Myocyte (in vitro differentiated cells): Measurements from ENCODE around the gene IL16. TPM values are rescaled to one million over a fixed set of nuclear protein-coding genes. Genes with fewer than 3 reads are reported as not detected.
"Not testable (repeated sequence)": the region's sequence is repeated elsewhere in the genome, so short reads cannot be mapped to it uniquely, and the experiment has no call there.

Experiments used
- DNase-seq: peaks from one replicate; pipeline ENCODE4 v3.0.0-alpha.2; 2012; ENCODE audit warnings: low read depth
- total RNA-seq: library from RNA; depleted of rRNA; stranded (reverse); fragments of >200 nt; gene quantifications from 2 replicates; pipeline ENCODE4 v1.2.3, GENCODE V29; 2014

The IL16 gene
- total RNA-seq, 1 donor from 2014 or later = 0.32 TPM

DNA sequence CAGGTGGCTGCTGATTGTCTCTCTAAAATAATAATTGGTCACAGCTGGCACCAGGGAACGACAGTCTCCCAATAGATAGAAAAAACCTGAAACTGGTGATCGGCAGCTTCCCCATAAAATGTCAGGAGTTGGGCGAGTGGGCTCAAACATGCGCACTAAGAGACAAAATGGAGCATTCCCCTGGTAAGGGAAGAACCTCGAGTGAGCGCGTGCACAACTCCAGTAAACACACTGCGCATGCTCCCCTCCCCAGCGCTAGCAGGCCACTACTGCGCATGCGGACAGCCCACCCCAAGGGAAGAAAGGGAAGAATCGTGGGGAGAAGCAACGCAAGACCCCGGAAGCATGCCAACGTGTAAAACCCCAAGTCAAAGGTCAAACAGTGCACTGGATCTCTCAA is 134.9 kb downstream of the IL16 start:
- no peak for DNase-seq

DNA sequence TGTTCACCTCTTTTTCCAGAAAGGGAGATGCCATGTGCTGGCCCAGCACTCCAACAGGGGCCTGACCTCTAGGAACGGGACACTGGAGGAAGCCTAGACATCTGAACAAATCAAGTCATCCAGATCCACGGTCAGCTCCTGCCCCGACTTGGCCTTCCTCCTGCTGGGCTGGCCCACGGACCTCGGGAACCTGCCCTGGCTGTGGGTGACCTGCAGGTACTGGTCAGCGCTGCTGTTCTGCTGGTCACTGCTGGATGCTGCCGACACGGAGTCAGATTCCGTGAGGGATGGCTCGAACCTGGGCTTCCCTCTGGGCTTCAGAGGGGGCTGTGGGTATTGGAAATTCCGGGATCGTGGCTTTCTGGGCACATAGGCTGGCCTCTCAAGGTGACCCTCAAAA is 135.6 kb downstream of the IL16 start:
- DNase-seq = no peak

DNA sequence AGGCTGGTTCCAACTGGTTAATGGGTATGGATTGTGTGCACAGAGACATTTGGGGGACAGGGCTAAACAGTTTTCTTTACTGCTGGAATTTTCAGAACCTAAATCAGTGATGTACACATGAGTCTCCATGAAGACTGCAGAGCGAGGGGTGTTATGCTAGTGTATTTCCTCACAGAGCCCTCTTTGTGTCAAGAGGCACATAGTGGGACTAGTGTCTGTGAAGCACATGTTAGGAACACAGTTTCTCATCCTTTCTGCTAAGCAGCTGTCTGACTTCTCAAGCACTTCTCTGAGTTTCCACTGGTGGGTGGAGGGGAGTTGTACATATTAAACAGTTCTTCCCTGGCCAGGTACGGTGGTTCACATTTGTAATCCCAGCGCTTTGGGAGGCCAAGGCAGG is 136.7 kb downstream of the IL16 start:
- DNase-seq = no peak

GRCh38 chr15:81334768-81335435 is 138.2 kb downstream of the IL16 start:
- no peak for DNase-seq

DNA sequence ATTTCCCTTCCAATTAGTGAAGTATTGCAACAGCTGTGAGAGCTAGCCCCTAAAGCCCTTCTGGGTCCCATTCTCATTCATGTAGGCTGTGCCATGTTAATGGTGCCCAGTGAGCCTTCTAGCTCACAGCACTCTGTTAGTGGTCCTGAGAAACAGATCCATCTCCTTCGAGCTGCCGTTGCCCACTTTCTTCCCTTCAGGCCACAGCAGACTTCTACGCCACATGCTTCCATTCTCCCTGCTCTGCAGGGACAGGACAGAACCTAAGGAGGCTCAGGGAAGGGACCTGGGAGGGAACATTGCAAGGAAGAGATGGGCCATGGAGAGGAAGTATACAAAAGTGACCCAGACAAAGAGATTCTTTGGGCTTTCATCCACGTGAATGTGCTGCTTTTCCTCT is 139.0 kb downstream of the IL16 start:
- no peak for DNase-seq

- no peak for DNase-seq
Measured at GRCh38 chr15:81336568-81336967, 139.9 kb downstream of the IL16 start.

DNA sequence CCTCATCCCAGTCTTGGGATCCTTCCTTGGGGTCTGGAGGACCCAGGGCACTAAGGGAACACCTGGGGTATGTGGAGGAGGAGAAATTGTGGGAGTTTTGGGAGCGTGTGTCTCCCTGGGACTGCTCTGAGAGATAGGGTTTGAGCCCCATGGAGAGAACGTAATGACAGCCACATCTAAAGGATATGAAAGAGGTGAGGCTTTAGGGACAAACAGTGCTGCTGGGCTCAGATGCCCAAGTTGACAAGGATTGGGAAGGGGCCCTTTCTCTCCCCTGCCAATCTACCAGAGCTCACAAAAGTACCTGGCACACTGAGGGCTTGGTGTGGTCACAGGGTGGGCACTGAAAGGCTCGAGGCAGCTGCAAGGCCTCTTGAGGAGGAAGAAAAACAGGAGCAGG is 140.6 kb downstream of the IL16 start:
- DNase-seq = no peak

DNA sequence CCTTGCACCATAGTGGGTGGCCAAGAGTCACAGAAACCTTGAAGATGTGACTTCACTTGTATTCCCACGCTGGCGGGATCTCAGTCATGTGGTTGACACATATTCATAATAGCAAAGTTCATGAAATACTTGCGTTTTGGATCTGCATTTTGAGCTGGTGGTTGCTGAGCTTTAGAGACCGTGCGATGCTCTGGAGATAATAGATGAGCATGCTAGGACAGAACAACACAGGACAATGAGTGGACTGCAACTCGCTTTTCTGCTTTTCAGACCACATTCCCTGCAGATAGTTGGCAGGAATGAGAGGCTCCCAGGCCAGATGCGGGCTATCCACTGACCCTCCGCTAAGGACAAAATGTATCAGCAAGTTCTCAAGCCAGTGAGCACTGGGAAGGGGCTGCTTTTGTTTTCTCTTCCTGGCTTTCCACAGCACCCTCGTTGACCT is 141.1 kb downstream of the IL16 start:
- no peak for DNase-seq

DNA sequence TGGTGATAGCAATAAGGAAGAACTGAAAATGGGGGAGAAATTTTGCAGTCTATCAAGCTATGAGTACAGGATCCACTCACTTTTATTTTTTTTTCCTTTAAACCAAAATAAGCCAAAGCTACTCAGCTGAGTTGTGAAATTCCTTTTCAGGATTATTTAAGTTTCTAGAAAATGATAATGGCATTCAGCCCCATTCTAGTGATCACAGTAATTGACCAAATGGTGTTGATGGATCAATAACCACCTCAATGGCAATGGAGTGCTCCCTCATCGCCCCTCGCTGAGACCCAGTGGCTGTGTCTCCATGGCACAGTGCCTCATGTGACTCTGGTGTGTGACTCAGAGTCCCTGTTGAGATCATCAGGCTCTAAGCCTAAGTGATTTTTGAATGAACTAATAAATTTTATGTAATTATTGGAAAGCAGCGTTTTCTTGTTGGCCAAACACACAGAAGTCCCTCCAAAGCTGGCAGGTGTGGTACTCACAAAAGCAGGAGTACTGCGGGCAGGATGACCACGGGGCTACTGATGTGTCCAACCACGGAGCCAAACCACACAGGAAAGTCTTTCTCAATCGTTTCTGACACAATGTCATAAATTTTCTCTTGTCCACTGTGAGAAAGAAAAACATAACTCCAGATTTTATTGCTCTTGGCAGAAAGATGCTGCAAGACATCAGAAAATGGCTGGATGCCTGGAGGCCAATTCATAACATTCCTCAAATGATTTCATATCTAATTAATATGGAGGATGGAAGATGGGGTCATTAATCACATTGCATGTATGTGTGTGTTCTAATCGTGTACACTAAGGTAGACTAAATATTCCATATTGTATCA is 141.7 kb downstream of the IL16 start:
- peak; percentile 56 for DNase-seq

GRCh38 chr15:81339321-81339720 is 142.6 kb downstream of the IL16 start:
- DNase-seq = no peak

DNA sequence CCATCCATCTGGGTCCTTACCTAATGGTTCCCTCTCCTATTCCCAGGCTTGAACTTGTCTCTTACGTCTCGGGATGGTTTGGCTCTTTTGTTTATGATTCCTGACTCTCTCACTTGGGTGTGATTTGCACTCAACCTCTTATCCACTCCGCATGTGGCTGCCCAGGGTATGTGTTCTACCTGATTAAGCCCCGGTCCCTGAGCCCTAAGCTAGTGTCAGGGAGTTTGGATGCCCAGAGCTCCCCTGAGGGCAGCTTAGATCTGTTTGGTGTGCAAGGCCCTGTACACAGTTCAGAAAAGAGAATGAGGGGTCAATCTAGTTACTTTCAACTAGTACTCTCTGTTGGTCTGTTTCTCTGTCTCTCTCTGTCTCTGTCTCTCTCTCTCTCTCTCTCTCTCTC is 143.2 kb downstream of the IL16 start:
- no peak for DNase-seq

DNA sequence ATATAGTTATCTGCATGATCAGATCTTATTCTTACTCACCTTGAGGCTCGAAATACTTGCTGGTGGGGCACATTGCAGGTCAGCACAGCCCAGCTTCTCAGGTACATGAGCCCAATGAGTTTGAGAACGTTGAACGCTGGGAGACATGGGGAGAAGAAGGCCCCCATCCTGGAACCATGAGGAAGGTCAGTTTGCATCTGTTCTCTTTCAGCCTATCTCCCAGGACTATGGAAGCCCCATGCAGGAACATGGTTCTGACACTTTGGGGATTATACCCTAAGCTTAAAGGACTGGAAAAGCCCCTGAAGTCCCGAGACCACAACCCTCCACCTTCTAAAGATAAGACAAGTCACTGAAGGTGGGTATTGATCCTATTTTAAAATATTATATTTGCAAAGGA is 144.7 kb downstream of the IL16 start:
- DNase-seq = no peak

DNA sequence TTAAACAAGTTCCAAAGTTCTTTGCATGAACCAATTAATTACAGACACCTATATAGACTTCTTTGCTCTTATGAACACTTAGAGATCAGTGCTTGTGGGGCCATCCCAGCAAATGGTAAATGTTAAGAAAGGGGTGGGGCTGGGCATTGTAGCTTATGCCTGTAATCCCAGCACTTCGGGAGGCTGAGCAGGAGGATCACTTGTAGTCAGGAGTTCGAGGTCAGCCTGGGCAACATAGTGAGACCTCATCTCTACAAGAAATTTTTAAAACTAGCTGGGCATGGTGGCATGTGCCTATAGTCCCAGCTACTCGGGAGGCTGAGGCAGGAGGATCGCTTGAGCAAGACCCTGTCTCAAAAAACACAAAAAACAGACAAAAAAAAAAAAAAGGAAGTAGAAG is 146.7 kb downstream of the IL16 start:
- no peak for DNase-seq

DNA sequence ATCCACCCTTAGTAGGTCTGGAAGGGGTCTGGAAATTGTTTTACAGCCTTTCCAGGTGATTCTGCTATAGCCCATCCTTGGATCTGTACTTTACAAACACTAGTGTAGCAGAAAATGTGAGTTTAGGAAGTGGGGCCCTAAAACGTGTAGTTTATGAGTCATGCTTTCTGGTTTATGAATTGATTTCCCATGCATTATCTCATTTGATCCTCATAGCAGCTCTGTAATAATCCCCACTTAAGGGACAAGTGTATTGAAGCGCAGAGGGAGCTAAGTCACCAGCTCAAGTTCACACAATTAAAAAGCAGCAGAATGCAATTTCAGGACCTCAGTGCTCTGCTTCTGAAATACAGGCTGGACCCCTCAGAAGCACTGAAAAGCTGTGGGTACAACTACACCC is 149.9 kb downstream of the IL16 start:
- DNase-seq = no peak

DNA sequence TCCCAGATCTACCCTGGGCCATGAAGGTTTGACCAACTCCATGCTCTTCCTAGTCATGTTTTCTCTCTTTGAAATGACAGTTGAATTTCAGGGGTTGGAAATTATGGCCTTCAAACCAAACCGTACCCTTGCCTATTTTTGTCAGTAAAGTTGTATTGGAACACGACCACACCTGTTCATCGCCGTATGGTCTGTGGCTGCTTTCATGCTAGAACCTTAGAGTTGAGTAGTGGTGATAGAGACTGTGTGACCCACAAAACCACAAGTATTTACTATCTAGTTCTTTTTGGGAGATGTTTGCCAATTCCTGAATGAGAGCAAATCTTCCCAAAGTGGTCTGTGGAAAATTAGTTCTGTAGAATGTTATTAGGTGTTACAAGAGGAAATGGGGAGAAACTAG is 151.2 kb downstream of the IL16 start:
- no peak for DNase-seq

GRCh38 chr15:81348691-81349090 is 152.0 kb downstream of the IL16 start:
- not testable (repeated sequence) for DNase-seq

- DNase-seq = no peak
Measured at GRCh38 chr15:81349271-81349670, 152.6 kb downstream of the IL16 start.

GRCh38 chr15:81351651-81352050 is 155.0 kb downstream of the IL16 start:
- no peak for DNase-seq

DNA sequence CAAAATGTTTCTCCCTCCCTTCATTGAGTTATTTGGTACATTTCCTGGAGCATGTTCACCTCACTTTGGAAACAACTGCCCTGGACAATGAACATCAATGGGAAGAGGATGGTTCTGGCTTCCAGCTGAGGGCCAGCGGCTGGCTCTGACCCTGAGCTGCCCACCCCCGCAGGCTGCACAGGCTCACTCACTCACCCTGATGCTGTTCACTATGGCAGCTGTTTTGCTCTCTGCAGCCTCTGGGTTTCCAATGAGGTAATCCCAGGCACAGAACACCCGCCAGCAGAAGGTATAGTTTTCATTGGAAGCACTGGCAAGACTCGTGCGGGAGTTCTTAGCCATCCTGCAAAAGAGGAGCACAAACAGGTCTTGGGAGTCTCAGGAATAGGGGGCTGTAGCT is 159.6 kb downstream of the IL16 start:
- DNase-seq = no peak

DNA sequence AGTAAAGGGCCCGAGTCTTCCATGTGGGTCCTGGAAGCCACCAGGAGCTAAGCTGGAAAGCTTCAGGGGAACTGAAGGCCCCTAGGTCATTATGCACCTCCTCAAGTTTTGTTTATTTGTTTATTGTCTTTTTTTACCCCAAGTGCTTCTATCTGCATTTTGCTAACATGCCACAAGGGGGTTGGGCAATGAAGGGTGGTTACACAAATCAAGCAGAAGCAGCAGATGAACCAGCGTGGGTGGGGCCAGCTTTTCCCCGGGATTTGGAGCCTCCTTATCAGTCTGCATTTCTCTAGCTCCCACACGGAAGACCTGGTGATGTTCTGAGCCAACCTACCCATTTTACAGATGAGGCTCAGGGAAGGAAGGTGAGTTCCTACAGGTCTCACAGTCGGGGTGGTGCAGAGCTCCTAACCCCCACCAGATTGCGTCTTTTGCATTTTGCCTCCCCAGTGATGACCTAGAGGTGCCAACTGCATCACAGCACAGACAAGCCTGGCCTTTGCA is 160.6 kb downstream of the IL16 start:
- DNase-seq = no peak

DNA sequence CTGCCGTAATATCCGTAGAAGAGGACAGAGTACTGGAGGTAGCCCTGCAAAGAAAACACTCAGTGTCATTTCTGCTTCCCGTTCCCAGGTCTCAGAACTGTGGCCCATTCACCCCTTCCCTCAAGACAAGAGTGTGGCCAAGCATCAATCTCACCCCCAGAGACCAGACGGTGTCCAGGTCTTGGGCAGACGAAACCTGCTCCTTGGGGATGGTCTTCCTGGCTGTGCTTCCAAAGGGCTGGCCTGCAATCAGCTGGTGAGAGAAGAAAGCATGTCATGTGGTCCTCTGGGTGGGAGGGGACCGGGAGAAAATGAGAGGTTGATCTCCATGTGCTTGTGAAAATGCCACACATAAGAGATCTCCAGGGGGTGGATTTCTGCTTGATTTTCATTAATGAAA is 161.6 kb downstream of the IL16 start:
- no peak for DNase-seq

DNA sequence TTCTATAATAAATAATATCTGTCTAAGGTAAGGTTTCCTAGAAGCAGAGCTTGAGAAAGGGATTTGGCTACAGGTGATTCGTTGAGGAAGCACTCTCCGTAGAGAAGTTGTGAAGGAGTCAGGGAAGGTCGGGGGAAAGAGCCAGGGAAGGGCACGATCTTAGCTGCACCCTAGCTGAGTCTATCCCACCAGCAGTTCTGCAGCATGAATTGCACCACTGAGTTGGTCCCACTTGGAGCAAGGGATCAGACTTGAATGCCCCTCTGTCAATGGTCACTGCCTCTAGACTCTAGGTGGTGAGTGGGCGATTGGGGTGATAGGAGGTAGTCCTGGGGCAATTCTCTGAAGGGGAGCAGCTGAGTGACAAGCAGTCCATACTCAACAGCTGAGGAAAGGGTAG is 163.8 kb downstream of the IL16 start:
- no peak for DNase-seq

- no peak for DNase-seq
Measured at GRCh38 chr15:81361891-81362290, 165.2 kb downstream of the IL16 start.
